Activated CD8-positive, alpha-beta T cell treated with anti-CD3 and anti-CD28 coated beads for 36 hours (primary cell): Measurements from ENCODE around the gene EXOC4. TPM values are rescaled to one million over a fixed set of nuclear protein-coding genes. Genes with fewer than 3 reads are reported as not detected.

Experiments
- ATAC-seq: fragments of 200-7000 bp; cut with Tn5 transposase; one replicate; pipeline ENCODE4 v1.10.0; 2021; ENCODE audit warnings: mild to moderate bottlenecking, moderate library complexity
- CTCF ChIA-PET: fragments of 350-600 bp; sonication (Branson Sonifier 250); formaldehyde crosslinking; loops from one replicate; lab custom pipeline; 2021; ENCODE audit warnings: antibody characterized with exemption; lab: Charles Lee
- POLR2A ChIA-PET: fragments of 350-600 bp; sonication (Branson Sonifier 250); formaldehyde crosslinking; loops from one replicate; lab custom pipeline; 2021; ENCODE audit warnings: antibody characterized with exemption; lab: Charles Lee
- DNase-seq: peaks from one replicate; pipeline ENCODE4 v3.0.0-alpha.2; 2020
- H3K27ac Mint-ChIP-seq: one replicate; pipeline ENCODE4 v1.8.0; 2021; ENCODE audit warnings: mild to moderate bottlenecking, mixed read lengths
- H3K27me3 Mint-ChIP-seq: one replicate; pipeline ENCODE4 v1.8.0; 2021; ENCODE audit warnings: mixed read lengths
- H3K36me3 Mint-ChIP-seq: one replicate; pipeline ENCODE4 v1.8.0; 2021; ENCODE audit warnings: low read depth, mixed read lengths
- H3K4me1 Mint-ChIP-seq: one replicate; pipeline ENCODE4 v1.8.0; 2021; ENCODE audit warnings: low read depth, mixed read lengths
- H3K4me3 Mint-ChIP-seq: one replicate; pipeline ENCODE4 v1.8.0; 2021; ENCODE audit warnings: mild to moderate bottlenecking, moderate library complexity, mixed read lengths
- H3K9me3 Mint-ChIP-seq: one replicate; pipeline ENCODE4 v1.8.0; 2021; ENCODE audit warnings: mixed read lengths
- CTCF ChIP-seq: fragments of 200-600 bp; IDR thresholded peaks from one replicate; pipeline ENCODE4 v1.8.0; 2022; ENCODE audit warnings: antibody characterized with exemption, mild to moderate bottlenecking
- intact Hi-C: fragments of 100-400 bp; cut with micrococcal nuclease; formaldehyde crosslinking; loops from one replicate; pipeline ENCODE4 v1.10.0; 2022
- total RNA-seq, 2 experiments: library from RNA; stranded (reverse); gene quantifications; one replicate each; pipeline ENCODE4 v1.2.3, GENCODE V29; 2021

The EXOC4 gene
- total RNA-seq, 2 experiments from 2014 or later: 54.1 to 61.7 TPM

DNA sequence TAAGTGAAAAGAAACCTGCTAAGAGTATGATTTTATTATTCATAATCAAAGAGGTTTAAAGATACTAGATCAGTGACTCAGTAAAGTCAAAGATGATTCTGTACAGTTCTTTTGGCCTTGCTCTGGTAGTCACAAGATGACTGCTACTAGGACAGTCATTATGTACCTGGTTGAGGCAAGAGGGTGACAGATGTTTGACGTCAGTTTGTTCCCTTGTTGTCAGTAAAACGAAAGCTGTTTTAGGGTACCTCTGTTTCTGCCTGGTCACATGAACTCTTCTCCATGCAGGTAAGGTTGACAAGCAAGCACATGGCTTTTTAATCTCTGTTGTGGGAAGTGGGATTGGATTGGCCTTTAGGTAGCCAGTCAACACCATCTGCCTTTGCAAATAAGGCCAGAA lies 308.0 kb downstream of the EXOC4 start:
- ChIA-PET CTCF (no interaction called here), POLR2A (no interaction called here)
- H3K4me3 Mint-ChIP-seq: no peak overlapping the region
- intact Hi-C loops: no loop called here
- no peaks in the 10 kb centered on the region for H3K27me3 Mint-ChIP-seq
- H3K4me1 Mint-ChIP-seq: no peaks in the 10 kb centered on the region
- TF ChIP-seq CTCF: no peak
- peak; percentile 55 for ATAC-seq
- H3K27ac Mint-ChIP-seq: no peak overlapping the region
- no peaks in the 10 kb centered on the region for H3K9me3 Mint-ChIP-seq
- peak; percentile 5 for DNase-seq
- H3K36me3 Mint-ChIP-seq: peaks cover 11% of the 10 kb centered on the region

DNA sequence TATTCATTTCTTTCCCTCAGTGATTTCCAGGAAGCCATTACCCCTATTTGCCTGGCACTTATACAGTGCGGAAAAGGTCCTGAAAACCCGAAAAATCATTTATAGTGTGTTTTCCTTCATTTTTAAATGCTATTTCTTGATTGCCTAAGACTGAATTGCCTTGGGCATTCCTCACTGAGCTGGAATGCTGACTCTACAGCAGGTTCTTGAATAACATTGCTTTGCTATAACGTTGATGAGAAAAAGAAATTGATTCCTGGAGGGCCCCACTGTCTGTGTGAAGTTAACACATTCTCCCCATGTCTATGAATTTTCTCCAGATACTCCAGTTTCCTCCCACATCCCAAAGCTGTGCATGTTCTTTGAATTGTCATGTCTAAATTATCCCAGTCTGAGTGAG lies 308.5 kb downstream of the EXOC4 start:
- H3K27me3 Mint-ChIP-seq: no peaks in the 10 kb centered on the region
- DNase-seq (no peak), ATAC-seq (no peak)
- ChIA-PET CTCF (no interaction called here), POLR2A (no interaction called here)
- no peak overlapping the region for H3K4me3 Mint-ChIP-seq
- intact Hi-C loops: no loop called here
- no peaks in the 10 kb centered on the region for H3K4me1 Mint-ChIP-seq
- no peak for TF ChIP-seq CTCF
- peaks cover 4% of the 10 kb centered on the region for H3K9me3 Mint-ChIP-seq
- peaks cover 15% of the 10 kb centered on the region for H3K36me3 Mint-ChIP-seq
- H3K27ac Mint-ChIP-seq: no peak overlapping the region

DNA sequence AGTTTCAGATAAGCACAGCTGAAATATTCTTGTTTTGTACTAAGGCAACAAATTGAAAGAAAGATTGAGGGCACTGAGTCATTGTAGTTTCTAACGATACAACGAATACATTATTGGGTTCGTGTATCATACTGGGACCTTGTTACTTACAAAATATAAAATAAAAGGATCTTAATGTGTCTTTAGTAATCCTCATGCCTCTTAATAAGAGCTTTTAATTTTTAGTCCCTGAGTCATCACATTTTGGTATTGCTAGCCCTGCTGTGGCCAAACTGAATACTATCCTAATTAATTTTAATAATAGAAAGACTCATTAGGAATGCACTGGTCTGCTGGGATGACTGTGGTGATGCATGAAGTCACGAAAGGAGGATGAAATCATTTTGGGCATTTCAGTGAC lies 309.7 kb downstream of the EXOC4 start:
- no peaks in the 10 kb centered on the region for H3K27me3 Mint-ChIP-seq
- no peak overlapping the region for H3K27ac Mint-ChIP-seq
- H3K36me3 Mint-ChIP-seq: peaks cover 16% of the 10 kb centered on the region
- ATAC-seq (no peak), DNase-seq (no peak)
- CTCF ChIA-PET: interaction anchor here (1.0 kb wide), 1 partner anchor 28 kb away, joined by 3 read pairs; no protein-coding TSS in a partner anchor
- no peak for TF ChIP-seq CTCF
- peaks cover 4% of the 10 kb centered on the region for H3K9me3 Mint-ChIP-seq
- intact Hi-C loops: no loop called here
- POLR2A ChIA-PET: no interaction called here
- no peak overlapping the region for H3K4me3 Mint-ChIP-seq
- H3K4me1 Mint-ChIP-seq: no peaks in the 10 kb centered on the region

- peaks cover 4% of the 10 kb centered on the region for H3K9me3 Mint-ChIP-seq
- H3K4me1 Mint-ChIP-seq: no peaks in the 10 kb centered on the region
- H3K4me3 Mint-ChIP-seq: no peak overlapping the region
- ATAC-seq (no peak), DNase-seq (no peak)
- H3K27me3 Mint-ChIP-seq: no peaks in the 10 kb centered on the region
- CTCF ChIA-PET: no interaction called here
- H3K27ac Mint-ChIP-seq: no peak overlapping the region
- POLR2A ChIA-PET: no interaction called here
- peaks cover 16% of the 10 kb centered on the region for H3K36me3 Mint-ChIP-seq
- intact Hi-C loops: no loop called here
- no peak for TF ChIP-seq CTCF
Measured at GRCh38 chr7:133563251-133563650, 310.4 kb downstream of the EXOC4 start.

DNA sequence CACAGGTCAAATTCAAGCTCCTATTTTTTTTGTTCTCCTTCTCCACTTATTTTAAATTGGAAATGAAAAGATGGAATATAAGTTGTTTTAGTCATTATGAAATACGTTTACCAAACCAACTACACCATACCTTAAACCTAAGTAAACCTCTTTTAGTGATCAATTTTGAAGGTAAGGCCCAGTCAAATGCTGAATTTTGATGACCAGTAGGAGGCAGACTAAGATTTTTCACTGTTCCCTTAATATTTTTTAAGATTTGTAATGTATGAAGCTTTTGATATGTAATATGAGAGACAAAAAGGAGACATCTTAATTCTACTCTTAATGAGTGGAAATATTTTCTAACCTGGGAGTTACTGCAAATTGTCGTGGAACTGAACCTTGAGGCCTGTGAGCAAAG lies 311.6 kb downstream of the EXOC4 start:
- intact Hi-C loops: no loop called here
- peaks cover 16% of the 10 kb centered on the region for H3K36me3 Mint-ChIP-seq
- no peak overlapping the region for H3K27ac Mint-ChIP-seq

More for the DNA sequence above, 311.6 kb downstream of the EXOC4 start:
- Mint-ChIP-seq H3K4me3 (no peak overlapping the region), H3K27me3 (no peaks in the 10 kb centered on the region), H3K4me1 (no peaks in the 10 kb centered on the region), H3K9me3 (peaks cover 4% of the 10 kb centered on the region)
- DNase-seq: no peak
- TF ChIP-seq CTCF: no peak
- POLR2A ChIA-PET: no interaction called here
- no peak for ATAC-seq
- CTCF ChIA-PET: no interaction called here
